ENCODE measurements around the gene NMNAT3.
"Not testable (repeated sequence)": the region's sequence is repeated elsewhere in the genome, so short reads cannot be mapped to it uniquely, and the experiment has no call there.

NMNAT3 gene

DNA sequence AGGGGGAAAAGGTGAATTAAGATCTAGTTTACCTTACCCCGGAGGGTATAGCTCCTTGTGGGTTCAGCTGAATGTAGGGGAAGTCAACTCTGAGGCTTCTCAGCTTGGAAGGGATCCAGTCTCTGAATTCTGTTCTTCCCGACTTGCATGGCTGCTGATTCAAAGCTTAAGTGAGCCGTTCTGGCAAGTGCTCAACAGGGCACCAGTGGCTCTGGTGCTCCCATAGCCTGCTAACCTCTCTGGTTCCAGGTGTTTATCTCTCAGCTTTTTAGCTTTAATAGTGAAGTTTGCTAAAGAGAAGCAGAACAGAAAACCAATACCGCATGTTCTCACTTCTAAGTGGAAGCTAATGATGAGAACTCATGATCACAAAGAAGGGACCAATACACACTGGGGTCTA is 92.0 kb downstream of the NMNAT3 start:
- FAIRE-seq (no peak), DNase-seq (ENCODE audit: low spot score) (no peak)

- FAIRE-seq; DNase-seq (ENCODE audit: low spot score): not testable (repeated sequence)
These were observed 94.1 kb downstream of the NMNAT3 start for GRCh38 chr3:139583651-139584050.

DNA sequence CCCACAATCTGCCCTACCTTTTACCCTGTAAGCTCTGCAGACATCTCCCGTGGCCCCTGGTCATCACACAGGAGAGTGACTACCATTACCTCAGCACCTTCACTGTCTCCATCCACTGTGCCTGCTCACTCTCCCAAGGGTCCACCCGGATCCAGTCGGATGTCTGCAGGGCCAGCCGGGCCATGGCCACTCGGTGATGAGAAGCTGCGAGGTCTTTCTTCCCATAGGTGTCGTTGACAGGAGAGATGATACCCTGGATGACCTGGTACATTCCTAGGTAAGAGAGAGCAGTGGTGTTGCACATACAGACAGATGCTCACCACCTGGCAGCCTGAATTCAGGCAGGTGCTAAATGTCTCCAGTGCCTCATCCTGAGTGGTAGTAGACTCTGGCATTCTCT is 99.0 kb downstream of the NMNAT3 start:
- no peak for DNase-seq (ENCODE audit: low spot score)
- no peak for FAIRE-seq

DNA sequence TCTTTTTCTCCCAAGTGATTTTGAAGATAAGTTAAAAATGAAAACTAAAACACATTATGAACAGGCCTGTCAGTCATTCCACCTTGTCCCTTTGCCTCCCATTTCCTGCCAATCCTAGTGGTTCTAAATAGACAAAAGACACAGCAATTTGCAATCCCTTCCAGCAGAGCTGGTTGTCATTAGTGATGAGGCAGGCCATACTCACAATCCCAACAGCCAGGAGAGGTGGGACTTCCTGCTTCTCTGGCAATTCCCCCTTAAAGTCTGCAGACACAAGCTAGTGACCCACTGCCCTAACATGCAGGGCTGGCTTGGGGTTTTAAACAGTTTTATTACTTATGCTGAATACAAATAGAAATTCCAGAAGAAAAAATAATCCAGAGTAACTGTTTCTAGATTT is 99.9 kb downstream of the NMNAT3 start:
- DNase-seq (ENCODE audit: low spot score) (no peak), FAIRE-seq (no peak)

- FAIRE-seq (no peak), DNase-seq (ENCODE audit: low spot score) (no peak)
These were observed 100.4 kb downstream of the NMNAT3 start for GRCh38 chr3:139577346-139577745.

DNA sequence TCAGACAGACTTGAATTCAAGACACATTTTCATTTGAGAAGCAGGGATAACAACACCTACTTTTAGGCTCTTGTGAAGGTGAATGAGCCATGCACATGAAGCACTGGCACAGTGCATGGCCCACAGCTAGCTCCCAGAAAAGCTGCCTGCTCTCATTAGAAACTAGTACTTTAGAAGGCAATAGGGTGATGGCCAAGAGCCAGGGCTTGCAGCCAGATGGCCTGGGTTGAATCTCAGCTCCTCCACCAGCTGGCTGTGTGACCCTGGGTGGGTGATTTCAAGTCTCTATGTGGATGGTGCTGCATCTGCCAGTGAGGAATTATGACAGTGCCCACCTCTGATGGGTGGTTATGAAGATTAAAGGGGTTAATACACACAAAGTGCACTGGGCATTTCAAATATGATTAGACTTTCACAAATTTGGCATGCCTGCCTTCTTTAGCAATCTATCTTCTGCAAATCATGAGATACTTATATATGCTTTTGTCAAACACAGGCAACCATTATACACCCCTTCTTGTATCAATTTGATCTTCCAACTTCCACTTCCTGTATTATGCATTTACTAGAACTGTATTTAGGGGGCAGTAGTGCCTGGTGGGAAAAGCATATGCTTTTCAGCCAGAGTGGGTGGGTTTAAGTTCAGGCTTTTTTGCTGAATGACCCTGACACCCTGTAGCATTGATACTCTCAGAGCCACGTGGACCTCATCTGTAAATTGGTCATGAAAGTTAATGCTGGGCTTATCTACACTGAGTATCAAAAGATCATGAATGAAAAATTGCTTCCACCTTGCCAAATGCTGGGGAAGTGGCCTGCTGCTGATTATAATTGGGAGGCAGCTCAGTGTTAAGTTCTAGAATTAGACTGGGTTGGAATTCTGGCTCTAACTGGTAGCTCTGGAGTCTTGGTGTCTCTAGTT is 103.5 kb downstream of the NMNAT3 start:
- FAIRE-seq (no peak), DNase-seq (ENCODE audit: low spot score) (no peak)

GRCh38 chr3:139572847-139573672 is 104.7 kb downstream of the NMNAT3 start:
- DNase-seq (ENCODE audit: low spot score) = no peak
- FAIRE-seq = no peak

DNA sequence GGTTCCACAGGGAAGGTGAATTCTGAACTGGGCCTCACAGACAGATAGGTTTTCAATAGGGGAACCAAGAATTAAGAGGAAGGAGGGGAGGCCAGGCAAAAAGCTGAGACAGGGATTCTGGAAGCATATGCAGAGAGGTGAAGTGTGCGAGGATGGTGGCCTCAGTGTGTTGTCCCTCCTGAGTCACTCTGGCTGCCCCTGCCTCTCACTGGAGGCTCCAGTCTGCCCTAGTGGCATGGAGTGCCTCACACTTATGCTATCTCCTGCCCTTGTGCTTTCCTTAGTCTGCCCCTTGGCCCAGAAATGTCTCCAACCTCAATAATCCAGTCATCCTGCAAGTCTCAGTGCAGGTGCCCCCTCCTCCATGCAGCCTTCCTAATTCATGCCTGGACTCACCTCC is 106.1 kb downstream of the NMNAT3 start:
- no peak for FAIRE-seq
- no peak for DNase-seq (ENCODE audit: low spot score)

DNA sequence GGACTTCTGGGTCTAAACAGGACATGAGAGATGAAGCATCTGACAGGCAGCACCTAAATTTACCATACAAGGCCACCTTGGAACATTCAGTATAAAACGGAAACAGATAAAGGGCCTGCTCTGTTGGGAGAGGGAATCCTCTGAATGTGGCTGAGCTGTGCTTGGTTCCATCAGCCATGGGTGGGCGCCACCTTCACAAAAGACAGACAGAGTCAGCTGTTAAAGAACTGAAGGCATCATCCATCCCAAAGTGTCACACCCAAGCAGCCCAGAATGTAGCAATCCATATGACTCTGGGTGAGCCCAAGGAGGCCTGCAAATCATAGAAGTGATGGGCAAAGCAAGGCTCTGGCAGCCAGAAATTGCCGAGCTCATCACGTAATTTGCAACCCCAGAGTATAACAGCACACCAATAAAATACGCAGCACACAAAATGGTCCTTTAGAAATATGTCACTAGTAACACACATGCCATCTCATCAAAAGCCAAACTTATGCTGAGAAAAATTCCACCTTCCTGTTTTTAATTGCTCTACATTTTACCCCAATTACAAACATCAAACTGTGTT is 113.4 kb downstream of the NMNAT3 start:
- DNase-seq (ENCODE audit: low spot score) (no peak), FAIRE-seq (no peak)

DNA sequence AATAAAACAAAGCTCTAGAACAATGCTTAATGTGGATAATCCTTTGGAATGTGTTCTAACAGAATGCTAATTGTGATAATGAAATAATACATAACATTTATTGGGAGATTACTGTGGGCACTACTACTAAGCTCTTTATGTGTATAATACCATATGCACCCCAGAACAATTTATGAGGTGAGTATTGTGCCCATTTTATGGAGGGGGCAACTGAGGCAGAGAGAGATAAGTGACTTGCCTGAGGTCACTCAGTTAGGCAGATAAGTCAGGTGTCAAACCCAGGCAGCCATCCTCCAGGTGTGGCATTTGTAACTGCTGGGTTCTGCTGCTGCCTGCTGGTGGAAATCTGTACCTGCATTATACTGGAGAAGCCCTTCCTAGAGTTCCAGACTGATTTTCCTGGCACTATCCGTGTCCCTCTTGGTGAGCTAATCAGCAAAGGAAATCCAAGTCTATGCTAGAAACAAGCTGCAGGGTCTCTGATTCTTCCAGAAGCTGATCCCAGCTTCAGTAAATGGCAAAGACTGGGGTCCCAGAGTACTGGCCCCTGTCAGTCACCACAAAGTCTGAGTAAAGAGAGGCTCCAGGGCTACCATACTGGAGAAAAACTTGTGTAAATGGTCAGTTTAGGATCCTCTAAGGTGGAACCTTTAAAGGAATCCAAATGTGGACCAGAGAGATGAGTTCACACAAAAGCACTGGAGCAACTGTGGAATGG is 115.7 kb downstream of the NMNAT3 start:
- FAIRE-seq = no peak
- no peak for DNase-seq (ENCODE audit: low spot score)

GRCh38 chr3:139561255-139561817 is 116.4 kb downstream of the NMNAT3 start:
- DNase-seq (ENCODE audit: low spot score) = no peak
- no peak for FAIRE-seq

- DNase-seq (ENCODE audit: low spot score) = no peak
These were observed 117.4 kb downstream of the NMNAT3 start for GRCh38 chr3:139560411-139560810.

GRCh38 chr3:139559541-139559940 is 118.2 kb downstream of the NMNAT3 start:
- FAIRE-seq = no peak
- peak; percentile 17 for DNase-seq (ENCODE audit: low spot score)

More at GRCh38 chr3:139560411-139560810, 117.4 kb downstream of the NMNAT3 start:
- FAIRE-seq = no peak

- DNase-seq (ENCODE audit: low spot score) (no peak), FAIRE-seq (no peak)
These were observed 119.2 kb downstream of the NMNAT3 start for GRCh38 chr3:139558351-139559266.

- FAIRE-seq = no peak
- no peak for DNase-seq (ENCODE audit: low spot score)
These were observed 120.7 kb downstream of the NMNAT3 start for GRCh38 chr3:139557041-139557440.

DNA sequence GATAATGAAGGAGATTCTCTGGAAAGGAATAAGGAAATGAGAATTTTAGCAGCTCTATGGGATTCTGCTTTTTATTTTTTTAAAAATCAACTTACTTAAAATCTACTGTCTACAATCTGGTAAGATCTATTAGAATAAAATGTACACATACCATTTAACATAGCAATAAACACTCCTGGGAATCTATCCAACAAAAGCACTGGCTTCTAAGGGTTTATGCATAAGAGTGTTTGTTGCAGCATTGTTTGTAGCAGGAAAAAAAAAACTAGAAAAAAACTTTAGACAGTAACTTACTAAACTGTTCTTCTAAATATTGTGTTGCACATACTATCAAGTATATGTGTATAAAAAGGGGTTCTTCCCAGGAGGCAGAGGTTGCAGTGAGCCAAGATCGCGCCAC is 122.5 kb downstream of the NMNAT3 start:
- no peak for FAIRE-seq
- no peak for DNase-seq (ENCODE audit: low spot score)

GRCh38 chr3:139554628-139555027 is 123.1 kb downstream of the NMNAT3 start:
- DNase-seq (ENCODE audit: low spot score) (no peak), FAIRE-seq (no peak)

DNA sequence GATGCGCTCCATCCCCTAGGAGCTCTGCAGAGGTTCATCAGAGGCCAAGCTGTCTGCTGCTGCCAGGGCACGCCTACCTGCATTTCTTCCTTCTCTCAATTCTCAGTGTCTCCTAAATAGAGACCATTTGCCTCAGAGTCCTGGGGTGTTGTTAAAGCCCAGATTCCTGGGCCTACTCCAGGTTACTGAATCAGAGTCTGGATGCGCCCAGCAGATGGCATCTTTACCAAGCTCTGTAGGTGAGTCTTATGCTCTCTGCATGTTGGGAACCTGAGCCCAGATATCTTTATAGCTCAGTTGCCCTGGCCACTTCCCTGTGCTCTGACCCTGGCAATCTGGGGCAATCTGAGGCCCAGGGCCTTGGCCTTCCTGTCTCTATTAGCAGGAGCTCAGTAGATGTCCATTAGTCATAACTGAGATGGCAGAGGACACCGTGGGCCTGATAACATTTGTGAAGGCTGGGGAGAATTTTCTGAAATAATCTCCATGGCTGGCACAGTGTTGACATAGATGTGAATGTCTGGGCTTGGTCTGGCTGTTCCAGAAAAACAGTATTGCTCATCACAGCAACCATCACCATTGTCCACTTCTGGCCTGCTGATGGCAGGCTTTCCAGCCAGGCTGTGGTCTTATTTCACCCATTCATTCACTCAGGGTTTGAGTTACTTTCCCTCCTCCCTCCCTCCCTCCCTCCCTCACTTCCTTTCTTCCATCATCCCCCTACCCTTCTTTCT is 125.0 kb downstream of the NMNAT3 start:
- FAIRE-seq (no peak), DNase-seq (ENCODE audit: low spot score) (no peak)

DNA sequence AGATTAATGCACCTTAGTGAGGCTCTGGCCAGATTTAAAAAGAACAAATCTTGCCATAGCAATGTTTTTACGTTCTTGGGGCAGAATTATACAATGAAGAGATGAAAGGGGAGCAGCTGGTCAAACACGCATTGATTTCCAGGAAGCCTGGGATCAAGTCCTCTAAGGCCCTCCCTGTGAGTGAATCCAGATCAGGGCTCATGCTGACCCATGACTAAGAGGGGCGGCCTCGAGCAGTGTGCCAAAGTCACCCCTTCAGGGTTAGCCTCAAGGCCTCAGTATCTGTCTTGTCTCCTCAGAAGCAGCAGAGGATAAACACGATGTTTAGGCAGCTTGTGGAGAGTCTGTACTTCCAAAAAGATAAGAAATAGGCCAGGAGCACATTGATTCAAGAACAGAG is 129.0 kb downstream of the NMNAT3 start:
- FAIRE-seq (no peak), DNase-seq (ENCODE audit: low spot score) (no peak)
